Cardiac fibroblast (primary cell): ENCODE measurements around the gene CYB561D2.
A peak's percentile ranks its signal among the peaks of the same experiment; 100 is the strongest.
"Not testable (repeated sequence)": the region's sequence is repeated elsewhere in the genome, so short reads cannot be mapped to it uniquely, and the experiment has no call there.

ENCODE experiments used
- DNase-seq, 2 donors: peaks; one replicate each; pipeline versions ENCODE4 v3.0.0 to v3.0.0-alpha.2; 2010; ENCODE audit warnings: low read depth in 2 of 2
- H3K4me3 ChIP-seq, 2 donors: replicated peaks in 1 of 2; 1 replicate in 1 of 2; 2 replicates in 1 of 2; pipeline ENCODE4 v1.5.1; 2011; ENCODE audit warnings: low read depth in 2 of 2, low read length in 2 of 2, mild to moderate bottlenecking in 2 of 2, moderate library complexity in 1 of 2
- CTCF ChIP-seq: IDR thresholded peaks from one replicate; pipeline ENCODE4 v1.5.1; 2011; ENCODE audit warnings: low read depth, mild to moderate bottlenecking, low read length, inconsistent platforms

CYB561D2 gene, protein sequence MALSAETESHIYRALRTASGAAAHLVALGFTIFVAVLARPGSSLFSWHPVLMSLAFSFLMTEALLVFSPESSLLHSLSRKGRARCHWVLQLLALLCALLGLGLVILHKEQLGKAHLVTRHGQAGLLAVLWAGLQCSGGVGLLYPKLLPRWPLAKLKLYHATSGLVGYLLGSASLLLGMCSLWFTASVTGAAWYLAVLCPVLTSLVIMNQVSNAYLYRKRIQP

DNA sequence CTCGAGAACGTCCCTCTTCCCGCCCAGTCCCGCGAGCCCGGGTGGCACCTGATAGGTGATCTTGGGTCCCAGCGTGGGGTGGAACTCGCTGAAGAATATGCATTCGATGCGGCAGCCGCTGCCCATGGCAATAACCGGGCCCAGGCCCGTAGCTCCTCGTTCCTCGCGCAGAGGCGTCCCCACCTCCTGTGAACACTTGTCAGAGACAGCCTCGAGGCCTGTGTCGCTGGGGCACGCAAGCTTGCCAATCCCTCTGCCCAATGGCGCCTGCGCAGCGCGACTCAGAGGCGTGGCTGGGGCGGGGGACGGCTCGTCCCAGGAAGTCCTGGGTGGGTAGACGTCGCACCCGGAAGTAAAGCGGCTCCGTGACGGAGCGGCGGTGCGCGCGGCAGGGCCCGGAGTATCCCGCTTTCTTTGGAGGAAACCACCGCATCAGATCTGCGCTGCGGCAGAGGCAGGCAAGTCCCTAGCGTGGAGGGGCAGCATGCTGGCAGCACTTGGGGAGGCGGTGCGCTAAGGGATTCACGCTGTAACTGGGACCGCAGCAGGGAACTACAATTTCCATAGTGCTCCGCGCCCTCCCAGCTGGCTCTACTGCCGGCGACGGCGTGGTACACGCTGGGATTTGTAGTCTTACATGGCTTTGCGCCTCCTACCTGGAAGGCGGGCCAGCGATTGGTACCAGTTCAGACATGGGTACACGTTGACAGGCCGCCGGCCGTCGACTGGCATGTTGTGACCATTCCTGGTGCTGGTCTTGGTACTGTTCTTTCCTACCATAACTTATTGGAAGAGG, at the start of gene CYB561D2, which contains the start of gene NPRL2:
Gene CYB561D2, plus strand, starts transcription at position 336 of the 796 bp plus-strand sequence. CDS start 572 bp downstream, outside the sequence.
Gene NPRL2, minus strand, starts transcription at position 249 of the 796 bp plus-strand sequence. Its CDS starts 123 bp downstream, at position 126.
- peak within 1 kb of the TSS; percentile 80 to 98 for H3K4me3 ChIP-seq
- peak; percentile 92 to 93 for DNase-seq
- TF ChIP-seq CTCF, result no peak

GRCh38 chr3:50302095-50303012, 48.3 kb upstream of the CYB561D2 start:
- H3K4me3 ChIP-seq, result no peak overlapping the region
- no peak for DNase-seq
- TF ChIP-seq CTCF, result no peak

GRCh38 chr3:50303013-50303815, 47.4 kb upstream of the CYB561D2 start, which contains the start of gene HYAL1:
HYAL1 (minus strand) TSS chr3:50303574; CDS start chr3:50302956, 618 bp downstream.
- DNase-seq, result peak; percentile 31 to 67
- H3K4me3 ChIP-seq, result no peak within 1 kb of the TSS
- peak; percentile 2 for TF ChIP-seq CTCF

DNA sequence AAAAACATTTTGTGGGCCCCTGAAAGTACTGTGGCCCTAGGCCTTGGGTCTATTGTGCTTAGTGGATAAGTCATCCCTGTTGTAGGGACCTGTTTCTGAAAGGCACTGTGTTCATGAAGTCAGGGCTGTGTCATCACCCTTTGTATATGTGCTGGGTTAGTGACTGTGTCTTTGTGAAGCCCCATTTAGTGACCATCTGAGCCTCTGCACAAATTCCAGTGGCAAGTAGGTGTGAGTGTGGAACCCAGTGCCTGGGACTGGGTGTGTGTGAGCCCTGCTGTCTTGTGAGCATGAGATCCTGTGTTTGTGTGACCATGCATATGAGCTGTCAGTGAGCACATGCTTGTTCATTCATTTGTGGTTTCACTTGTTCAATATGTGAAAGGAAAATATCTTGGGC, 46.1 kb upstream of the CYB561D2 start:
- DNase-seq, result no peak
- H3K4me3 ChIP-seq, result no peak overlapping the region
- TF ChIP-seq CTCF, result no peak

DNA sequence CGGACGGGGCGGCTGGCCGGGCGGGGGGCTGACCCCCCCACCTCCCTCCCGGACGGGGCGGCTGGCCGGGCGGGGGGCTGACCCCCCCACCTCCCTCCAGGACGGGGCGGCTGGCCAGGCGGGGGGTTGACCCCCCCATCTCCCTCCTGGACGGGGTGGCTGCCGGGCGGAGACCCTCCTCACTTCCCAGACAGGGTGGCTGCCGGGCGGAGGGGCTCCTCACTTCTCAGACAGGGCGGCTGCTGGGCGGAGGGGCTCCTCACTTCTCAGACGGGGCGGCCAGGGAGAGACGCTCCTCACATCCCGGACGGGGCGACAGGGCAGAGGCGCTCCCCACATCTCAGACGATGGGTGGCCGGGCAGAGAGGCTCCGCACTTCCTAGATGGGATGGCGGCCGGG, 38.6 kb upstream of the CYB561D2 start:
- not testable (repeated sequence) for H3K4me3 ChIP-seq, DNase-seq

DNA sequence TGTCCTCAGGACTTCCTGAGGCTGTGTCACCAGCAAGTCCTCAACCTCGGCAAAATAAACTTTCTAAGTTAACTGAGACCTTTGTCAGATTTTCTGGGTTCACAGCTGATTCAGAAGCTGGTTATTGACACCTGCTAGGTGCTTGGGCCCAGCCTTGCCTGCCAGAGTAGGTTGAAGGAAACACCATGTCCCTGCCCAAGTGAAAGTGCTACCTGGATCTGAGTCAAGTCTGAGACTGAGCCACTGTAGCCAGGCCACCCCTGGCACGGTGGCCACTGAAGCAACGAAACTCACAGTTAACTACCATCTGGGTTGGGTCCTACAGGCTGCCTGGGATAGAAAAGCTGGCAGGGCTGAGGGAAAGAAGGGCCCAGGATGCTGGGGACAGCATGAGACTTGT, 36.3 kb upstream of the CYB561D2 start:
- H3K4me3 ChIP-seq, result no peak overlapping the region
- DNase-seq, result no peak
- no peak for TF ChIP-seq CTCF
